Posterior vena cava (tissue), 2 donors: ENCODE results near the gene RAI14. TPM values are rescaled to one million over a fixed set of nuclear protein-coding genes. Genes with fewer than 3 reads are reported as not detected.

Source experiments
- DNase-seq: peaks from one replicate; pipeline ENCODE4 v3.0.0-alpha.2; 2020; ENCODE audit warnings: low spot score
- intact Hi-C, 2 donors: fragments of 100-400 bp; cut with DNase I; formaldehyde crosslinking; loops; one replicate each; pipeline versions ENCODE4 v1.14.1 to v1.14.2; 2022 to 2023
- total RNA-seq, 2 donors: library from RNA; stranded (reverse); fragmentation: NEBNext Ultra II Directional; extraction: Animal tissue kit (Norgen Biotek cat#: 25700); gene quantifications; one replicate each; pipeline ENCODE4 v1.2.1, GENCODE V29; 2021
- donor health status: DM: yes; HTN: yes; CAD: no.
- donor health status: DM: yes; HTN: yes; CAD: no.

The RAI14 gene
- total RNA-seq, 2 donors from 2014 or later: 76.1 to 160 TPM

GRCh38 chr5:34667705-34668104 is 11.6 kb downstream of the RAI14 start:
- intact Hi-C loops: no loop called here
- no peak for DNase-seq

GRCh38 chr5:34669931-34670516 is 13.9 kb downstream of the RAI14 start:
- DNase-seq: no peak
- intact Hi-C loops: no loop called here

GRCh38 chr5:34672196-34672595 is 16.1 kb downstream of the RAI14 start:
- intact Hi-C loops: no loop called here
- DNase-seq: no peak

GRCh38 chr5:34673463-34674125 is 17.5 kb downstream of the RAI14 start:
- intact Hi-C loops: no loop called here
- no peak for DNase-seq

- intact Hi-C loops: no loop called here
- DNase-seq: no peak
Observed at GRCh38 chr5:34674187-34674586, 18.1 kb downstream of the RAI14 start.

GRCh38 chr5:34675857-34676256 is 19.7 kb downstream of the RAI14 start:
- no peak for DNase-seq
- intact Hi-C loops: no loop called here

- intact Hi-C loops: no loop called here
- no peak for DNase-seq
Observed at GRCh38 chr5:34676416-34676815, 20.3 kb downstream of the RAI14 start.

- intact Hi-C loops: no loop called here
- DNase-seq: no peak
Observed at GRCh38 chr5:34677428-34677827, 21.3 kb downstream of the RAI14 start.

GRCh38 chr5:34680896-34681295 is 24.8 kb downstream of the RAI14 start:
- intact Hi-C loops: no loop called here
- no peak for DNase-seq

GRCh38 chr5:34682926-34683623 is 26.9 kb downstream of the RAI14 start:
- DNase-seq: no peak
- intact Hi-C loops: no loop called here

- intact Hi-C loops: no loop called here
- DNase-seq: no peak
Observed at GRCh38 chr5:34684281-34684979, 28.3 kb downstream of the RAI14 start.

GRCh38 chr5:34684980-34685352 is 28.8 kb downstream of the RAI14 start:
- intact Hi-C loops: no loop called here
- no peak for DNase-seq

- no peak for DNase-seq
- intact Hi-C loops: no loop called here
Observed at GRCh38 chr5:34685485-34686165, 29.5 kb downstream of the RAI14 start.

GRCh38 chr5:34686762-34687268 is 30.7 kb downstream of the RAI14 start:
- intact Hi-C loops: no loop called here
- peak; percentile 87 for DNase-seq

GRCh38 chr5:34687269-34688011 is 31.3 kb downstream of the RAI14 start:
- no peak for DNase-seq
- intact Hi-C loops: no loop called here

GRCh38 chr5:34688015-34688810 is 32.1 kb downstream of the RAI14 start:
- DNase-seq: no peak
- intact Hi-C loops: no loop called here

GRCh38 chr5:34690301-34690700 is 34.2 kb downstream of the RAI14 start:
- intact Hi-C loops: no loop called here
- no peak for DNase-seq

GRCh38 chr5:34690898-34691297 is 34.8 kb downstream of the RAI14 start:
- no peak for DNase-seq
- intact Hi-C loops: no loop called here
